CD14-positive monocyte (primary cell): Measurements from ENCODE around the gene RNU6-8. TPM values are rescaled to one million over a fixed set of nuclear protein-coding genes. Genes with fewer than 3 reads are reported as not detected.

Experiments used
- DNase-seq, 3 donors: peaks; one replicate each; pipeline ENCODE4 v3.0.0-alpha.2; 2011 to 2022
- H2AFZ ChIP-seq: 2 replicates; pipeline ENCODE4 v1.6.0; 2012; ENCODE audit warnings: mild to moderate bottlenecking, low read depth, low read length, inconsistent platforms; ENCODE audit not compliant: insufficient read depth, poor library complexity, severe bottlenecking
- H3K27ac ChIP-seq, 2 donors: 1 replicate in 1 of 2; 2 replicates in 1 of 2; pipeline ENCODE4 v1.5.1; 2012 to 2013; ENCODE audit warnings: low read length in 2 of 2, control low read depth in 1 of 2, inconsistent platforms in 1 of 2, low read depth in 1 of 2, mild to moderate bottlenecking in 1 of 2
- H3K27me3 ChIP-seq, 2 donors: one replicate each; pipeline versions ENCODE4 v1.6.0 to v1.6.1; 2011 to 2013; ENCODE audit warnings: low read length in 2 of 2; ENCODE audit not compliant: control insufficient read depth in 2 of 2, insufficient read depth in 2 of 2
- H3K36me3 ChIP-seq, 2 donors: replicated peaks in 1 of 2; 1 replicate in 1 of 2; 2 replicates in 1 of 2; pipeline versions ENCODE4 v1.5.1 to v1.6.1; 2012 to 2013; ENCODE audit warnings: low read length in 2 of 2, control low read depth in 1 of 2, inconsistent platforms in 1 of 2, mild to moderate bottlenecking in 1 of 2; ENCODE audit not compliant: insufficient read depth in 2 of 2, control insufficient read depth in 1 of 2
- H3K4me1 ChIP-seq, 2 donors: 1 replicate in 1 of 2; 2 replicates in 1 of 2; pipeline versions ENCODE4 v1.5.1 to v1.6.1; 2012 to 2013; ENCODE audit warnings: low read length in 2 of 2, control low read depth in 1 of 2, inconsistent platforms in 1 of 2, mild to moderate bottlenecking in 1 of 2, moderate library complexity in 1 of 2; ENCODE audit not compliant: insufficient read depth in 2 of 2, control insufficient read depth in 1 of 2
- H3K4me2 ChIP-seq: replicated peaks from 2 replicates; pipeline ENCODE3; 2012; ENCODE audit warnings: low read length, moderate library complexity, mild to moderate bottlenecking; ENCODE audit not compliant: poor library complexity, severe bottlenecking; ENCODE audit errors: extremely low read depth
- H3K4me3 ChIP-seq, 3 experiments: fragments of 200-600 bp in 1 of 3; sonication (generic) in 1 of 3; replicated peaks in 1 of 3; 1 replicate in 2 of 3; 2 replicates in 1 of 3; pipeline ENCODE4 v1.5.1; 2011 to 2013; ENCODE audit warnings: low read length in 3 of 3, mild to moderate bottlenecking in 3 of 3, control low read depth in 2 of 3, low read depth in 2 of 3, inconsistent platforms in 1 of 3, moderate library complexity in 1 of 3
- H3K79me2 ChIP-seq: 2 replicates; pipeline ENCODE4 v1.6.0; 2012; ENCODE audit warnings: mild to moderate bottlenecking, control low read depth, inconsistent platforms, low read length, moderate library complexity; ENCODE audit not compliant: insufficient read depth
- H3K9ac ChIP-seq: 2 replicates; pipeline ENCODE4 v1.6.0; 2017; ENCODE audit warnings: low read length, mild to moderate bottlenecking; ENCODE audit not compliant: insufficient read depth, poor library complexity, severe bottlenecking
- H3K9me3 ChIP-seq, 2 donors: replicated peaks in 1 of 2; 1 replicate in 1 of 2; 2 replicates in 1 of 2; pipeline versions ENCODE4 v1.5.1 to v1.6.1; 2012 to 2013; ENCODE audit warnings: low read length in 2 of 2, control low read depth in 1 of 2; ENCODE audit not compliant: control insufficient read depth in 1 of 2, insufficient read depth in 1 of 2
- H4K20me1 ChIP-seq: 2 replicates; pipeline ENCODE4 v1.6.0; 2012; ENCODE audit warnings: mild to moderate bottlenecking, low read length, control low read depth, moderate library complexity; ENCODE audit not compliant: insufficient read depth
- H3K27ac Mint-ChIP-seq, 7 donors: one replicate each; pipeline ENCODE4 v1.8.0; 2020; ENCODE audit warnings: mild to moderate bottlenecking in 7 of 7, mixed read lengths in 7 of 7, moderate library complexity in 6 of 7, inconsistent platforms in 2 of 7
- H3K27me3 Mint-ChIP-seq, 3 donors: one replicate each; pipeline ENCODE4 v1.8.0; 2021 to 2022; ENCODE audit warnings: low read depth in 3 of 3, mild to moderate bottlenecking in 3 of 3, mixed read lengths in 3 of 3, moderate library complexity in 3 of 3, inconsistent platforms in 1 of 3
- H3K36me3 Mint-ChIP-seq, 2 donors: one replicate each; pipeline ENCODE4 v1.8.0; 2020; ENCODE audit warnings: mixed read lengths in 2 of 2, inconsistent platforms in 1 of 2, mild to moderate bottlenecking in 1 of 2
- H3K4me1 Mint-ChIP-seq: one replicate; pipeline ENCODE4 v1.8.0; 2020; ENCODE audit warnings: mild to moderate bottlenecking, mixed read lengths
- H3K4me3 Mint-ChIP-seq, 2 donors: one replicate each; pipeline ENCODE4 v1.8.0; 2020; ENCODE audit warnings: mild to moderate bottlenecking in 2 of 2, mixed read lengths in 2 of 2, moderate library complexity in 1 of 2
- H3K9me3 Mint-ChIP-seq, 7 donors: one replicate each; pipeline ENCODE4 v1.8.0; 2020 to 2022; ENCODE audit warnings: mixed read lengths in 7 of 7, mild to moderate bottlenecking in 6 of 7, moderate library complexity in 6 of 7, inconsistent platforms in 2 of 7
- WGBS: methylation state at CpG from one replicate; pipeline ENCODE4 v1.1.5; 2013; ENCODE audit warnings: missing lambda C conversion rate; ENCODE audit not compliant: insufficient coverage; 5-methylcytosine and 5-hydroxymethylcytosine counted together
- intact Hi-C, 2 donors: fragments of 100-400 bp; cut with micrococcal nuclease; formaldehyde crosslinking; loops; one replicate each; pipeline versions ENCODE4 v1.15.0 to v1.15.1; 2023
- polyA plus RNA-seq, 3 donors: library from polyadenylated mRNA; depleted of rRNA in 1 of 3; unstranded in 2 of 3; stranded (reverse) in 1 of 3; fragments of 300-500 nt in 2 of 3; fragments of >200 nt in 1 of 3; fragmentation: Illumina TruSeq in 2 of 3; gene quantifications; 1 replicate in 2 of 3; 2 replicates in 1 of 3; pipeline ENCODE4 v1.2.3, GENCODE V29; 2012 to 2021
- TF ChIP-seq, protein P1 (sequence below): fragments of 200-600 bp; IDR thresholded peaks from one replicate; pipeline ENCODE4 v1.8.0; 2022; ENCODE audit warnings: antibody characterized with exemption, mild to moderate bottlenecking

RNU6-8 gene
- polyA plus RNA-seq, 3 donors, result not detected

DNA sequence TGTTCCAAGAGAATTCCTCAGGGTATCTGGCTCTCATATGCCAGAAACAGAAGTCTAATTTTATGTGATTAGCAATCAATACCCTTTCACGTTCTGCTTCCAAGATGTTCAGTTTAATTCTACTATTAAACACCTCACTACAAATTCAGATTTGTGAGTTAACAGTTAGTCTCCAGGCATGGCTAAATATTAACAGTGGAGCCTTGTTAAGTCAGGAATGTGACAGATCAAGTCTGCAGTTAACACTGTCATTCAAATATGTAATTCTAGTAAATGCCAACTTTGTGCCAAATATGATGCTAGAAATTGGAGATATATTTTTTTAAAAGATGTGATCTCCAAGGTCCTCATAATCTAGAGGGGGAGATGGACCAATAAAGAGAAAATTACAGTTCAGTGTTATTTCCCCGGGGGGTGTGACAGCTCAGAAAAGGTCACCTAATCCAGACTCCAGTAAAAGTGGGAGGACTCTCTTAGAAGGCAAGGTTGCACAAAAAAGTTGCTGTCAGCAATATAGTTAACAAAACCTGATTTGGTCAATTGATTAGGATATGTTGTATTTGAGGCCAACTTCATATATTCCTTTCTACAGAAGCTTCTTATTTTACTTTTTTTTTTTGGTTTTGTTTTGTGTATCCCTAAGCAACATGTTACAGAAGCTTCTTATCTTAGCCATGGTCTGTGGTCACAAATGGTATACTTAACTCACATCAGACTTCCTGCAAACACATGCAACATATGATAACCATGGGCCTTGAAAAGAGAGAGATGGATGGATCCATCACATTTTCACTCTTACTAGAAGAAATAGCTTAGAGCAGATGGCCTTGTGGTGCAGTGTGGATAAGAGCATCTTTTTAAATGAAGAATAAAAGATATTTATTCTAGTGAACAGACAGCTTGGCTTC is 19.7 kb downstream of the RNU6-8 start:
- no peak overlapping the region for H3K9ac ChIP-seq
- no peaks in the 10 kb centered on the region for H3K4me1 ChIP-seq
- peaks cover 3% of the 10 kb centered on the region for H3K4me1 Mint-ChIP-seq
- no peaks in the 10 kb centered on the region for H3K36me3 ChIP-seq
- peaks cover 5 to 26% (median 13%) of the 10 kb centered on the region in 7 donors for H3K9me3 Mint-ChIP-seq
- H3K27me3 Mint-ChIP-seq, result no peaks in the 10 kb centered on the region
- DNase-seq, result no peak
- no peak overlapping the region for H2AFZ ChIP-seq
- TF ChIP-seq, protein P1, sequence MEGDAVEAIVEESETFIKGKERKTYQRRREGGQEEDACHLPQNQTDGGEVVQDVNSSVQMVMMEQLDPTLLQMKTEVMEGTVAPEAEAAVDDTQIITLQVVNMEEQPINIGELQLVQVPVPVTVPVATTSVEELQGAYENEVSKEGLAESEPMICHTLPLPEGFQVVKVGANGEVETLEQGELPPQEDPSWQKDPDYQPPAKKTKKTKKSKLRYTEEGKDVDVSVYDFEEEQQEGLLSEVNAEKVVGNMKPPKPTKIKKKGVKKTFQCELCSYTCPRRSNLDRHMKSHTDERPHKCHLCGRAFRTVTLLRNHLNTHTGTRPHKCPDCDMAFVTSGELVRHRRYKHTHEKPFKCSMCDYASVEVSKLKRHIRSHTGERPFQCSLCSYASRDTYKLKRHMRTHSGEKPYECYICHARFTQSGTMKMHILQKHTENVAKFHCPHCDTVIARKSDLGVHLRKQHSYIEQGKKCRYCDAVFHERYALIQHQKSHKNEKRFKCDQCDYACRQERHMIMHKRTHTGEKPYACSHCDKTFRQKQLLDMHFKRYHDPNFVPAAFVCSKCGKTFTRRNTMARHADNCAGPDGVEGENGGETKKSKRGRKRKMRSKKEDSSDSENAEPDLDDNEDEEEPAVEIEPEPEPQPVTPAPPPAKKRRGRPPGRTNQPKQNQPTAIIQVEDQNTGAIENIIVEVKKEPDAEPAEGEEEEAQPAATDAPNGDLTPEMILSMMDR, result no peak
- intact Hi-C loops, result no loop called here
- no CpG with 5 or more reads among the region's 2 CpGs for WGBS
- no peak overlapping the region for H3K4me3 ChIP-seq
- no peak overlapping the region for H3K27ac Mint-ChIP-seq
- H4K20me1 ChIP-seq, result no peaks in the 10 kb centered on the region
- no peaks in the 10 kb centered on the region for H3K36me3 Mint-ChIP-seq
- H3K27ac ChIP-seq, result no peak overlapping the region
- no peak overlapping the region for H3K4me3 Mint-ChIP-seq
- no peaks in the 10 kb centered on the region for H3K27me3 ChIP-seq
- H3K9me3 ChIP-seq, result peaks cover 0 to 4% of the 10 kb centered on the region in 2 donors
- H3K4me2 ChIP-seq, result no peak overlapping the region
- no peaks in the 10 kb centered on the region for H3K79me2 ChIP-seq

DNA sequence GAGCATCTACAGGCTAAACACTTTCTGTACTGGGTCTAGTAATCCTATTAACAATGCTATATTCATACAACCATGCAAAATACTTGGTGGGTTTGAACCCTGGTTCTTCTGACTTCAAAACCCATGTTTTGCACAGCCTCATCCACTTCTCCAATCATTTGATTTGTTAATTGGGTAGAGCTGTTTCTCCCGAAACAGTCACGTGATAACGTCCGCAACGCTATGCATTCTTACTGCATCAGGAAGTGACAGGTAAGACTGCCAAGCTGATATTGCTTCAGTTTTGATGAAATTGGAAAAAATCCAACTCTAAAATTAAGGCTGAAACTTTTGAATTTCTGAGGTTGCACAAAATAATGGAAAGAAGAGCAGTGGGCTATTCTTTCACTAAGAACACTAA is 31.6 kb downstream of the RNU6-8 start:
- no peaks in the 10 kb centered on the region for H3K79me2 ChIP-seq
- no peak overlapping the region for H3K4me2 ChIP-seq
- no peaks in the 10 kb centered on the region for H3K9me3 ChIP-seq
- no peak overlapping the region for H3K4me3 ChIP-seq
- H3K4me1 ChIP-seq, result no peaks in the 10 kb centered on the region
- no peak overlapping the region for H3K27ac ChIP-seq
- TF ChIP-seq, protein P1, result no peak
- H2AFZ ChIP-seq, result no peak overlapping the region
- no peak overlapping the region for H3K9ac ChIP-seq
- H4K20me1 ChIP-seq, result no peaks in the 10 kb centered on the region
- no peaks in the 10 kb centered on the region for H3K36me3 ChIP-seq
- Mint-ChIP-seq H3K27me3 (peaks cover 2% of the 10 kb centered on the region in 3 donors), H3K36me3 (no peaks in the 10 kb centered on the region), H3K27ac (no peak overlapping the region), H3K4me1 (no peaks in the 10 kb centered on the region), H3K4me3 (no peak overlapping the region), H3K9me3 (peaks cover 0 to 5% (median 2%) of the 10 kb centered on the region in 7 donors)
- no peaks in the 10 kb centered on the region for H3K27me3 ChIP-seq
- intact Hi-C loops, result no loop called here
- no peak for DNase-seq
- WGBS, result 80% methylated on average over 1 of the region's 5 CpGs
